Esophagus mucosa (tissue), 1 donor: ENCODE data around the gene GPR146. TPM values are rescaled to one million over a fixed set of nuclear protein-coding genes. Genes with fewer than 3 reads are reported as not detected.
"Not testable (repeated sequence)": the region's sequence is repeated elsewhere in the genome, so short reads cannot be mapped to it uniquely, and the experiment has no call there.

Source experiments
- ATAC-seq: fragments of 200-7000 bp; cut with Tn5 transposase; one replicate; pipeline ENCODE4 v1.9.1; 2020
- total RNA-seq: library from RNA; stranded (reverse); gene quantifications from one replicate; pipeline ENCODE4 v1.2.4, GENCODE V29; 2023
- donor health status: DM: yes; HTN: yes; CAD: no.

Gene GPR146
- total RNA-seq, 1 donor from 2014 or later = 2.3 TPM

DNA sequence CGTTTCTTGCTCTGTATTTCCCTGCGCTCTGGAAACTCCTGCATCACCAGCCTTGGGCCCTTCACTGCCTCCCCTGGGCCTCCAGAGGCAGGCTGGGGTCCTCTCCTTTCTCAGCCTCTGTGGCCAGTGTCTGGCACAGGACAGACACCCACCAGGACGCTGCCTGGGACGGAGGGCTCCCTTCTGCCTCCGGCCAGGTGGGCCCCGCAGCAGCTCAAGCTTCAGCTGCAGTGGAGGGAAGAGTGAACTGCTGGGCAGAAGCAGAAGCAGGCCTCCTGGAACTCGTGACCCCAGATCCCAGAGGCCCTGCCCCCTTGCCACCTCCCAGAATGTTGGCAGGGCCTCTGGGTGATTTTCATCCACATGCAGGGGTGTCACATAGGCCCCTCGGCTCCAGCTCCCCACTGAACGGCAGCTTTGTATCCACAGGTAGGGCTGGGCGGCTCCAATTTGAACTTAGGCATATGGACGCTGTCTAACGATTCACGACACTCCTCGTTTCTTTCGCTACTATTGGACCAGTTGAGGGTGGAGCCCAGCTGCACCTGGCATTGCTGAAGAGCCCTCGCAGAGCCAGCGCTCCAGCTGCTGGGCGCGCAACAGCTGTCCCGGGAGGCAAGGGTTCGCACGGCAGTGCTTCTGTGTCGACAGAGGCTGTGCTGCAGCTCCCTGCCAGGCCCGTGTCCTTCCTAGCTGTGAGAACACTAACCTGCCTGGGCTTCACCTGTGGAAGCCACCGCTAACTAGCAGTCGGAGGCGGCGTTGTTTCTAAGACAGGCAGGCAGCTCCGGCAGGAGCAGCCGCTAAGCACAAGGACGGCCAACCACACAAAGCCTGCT lies 18.4 kb upstream of the GPR146 start:
- no peak for ATAC-seq

DNA sequence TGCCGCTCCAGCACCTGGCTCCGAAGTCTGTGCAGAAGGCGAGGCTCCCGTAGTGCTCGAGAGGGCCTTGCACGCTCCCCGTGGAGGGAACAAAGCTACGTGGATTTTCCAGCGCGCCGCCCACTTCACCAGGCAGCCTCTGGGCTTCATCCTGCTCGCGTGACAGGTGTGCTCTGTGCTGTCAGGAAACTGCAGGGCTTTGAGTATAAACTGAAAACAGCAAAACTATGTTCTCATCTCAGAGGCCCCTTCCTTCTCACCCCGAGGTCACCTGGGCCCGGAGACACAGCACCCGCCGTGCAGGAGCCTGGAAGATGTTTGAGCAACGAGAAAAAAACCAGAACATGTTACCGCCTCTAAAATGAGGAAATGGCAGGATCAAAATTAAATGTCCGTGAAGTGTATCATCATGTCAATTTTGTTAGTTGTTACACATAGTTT lies 17.6 kb upstream of the GPR146 start:
- no peak for ATAC-seq

DNA sequence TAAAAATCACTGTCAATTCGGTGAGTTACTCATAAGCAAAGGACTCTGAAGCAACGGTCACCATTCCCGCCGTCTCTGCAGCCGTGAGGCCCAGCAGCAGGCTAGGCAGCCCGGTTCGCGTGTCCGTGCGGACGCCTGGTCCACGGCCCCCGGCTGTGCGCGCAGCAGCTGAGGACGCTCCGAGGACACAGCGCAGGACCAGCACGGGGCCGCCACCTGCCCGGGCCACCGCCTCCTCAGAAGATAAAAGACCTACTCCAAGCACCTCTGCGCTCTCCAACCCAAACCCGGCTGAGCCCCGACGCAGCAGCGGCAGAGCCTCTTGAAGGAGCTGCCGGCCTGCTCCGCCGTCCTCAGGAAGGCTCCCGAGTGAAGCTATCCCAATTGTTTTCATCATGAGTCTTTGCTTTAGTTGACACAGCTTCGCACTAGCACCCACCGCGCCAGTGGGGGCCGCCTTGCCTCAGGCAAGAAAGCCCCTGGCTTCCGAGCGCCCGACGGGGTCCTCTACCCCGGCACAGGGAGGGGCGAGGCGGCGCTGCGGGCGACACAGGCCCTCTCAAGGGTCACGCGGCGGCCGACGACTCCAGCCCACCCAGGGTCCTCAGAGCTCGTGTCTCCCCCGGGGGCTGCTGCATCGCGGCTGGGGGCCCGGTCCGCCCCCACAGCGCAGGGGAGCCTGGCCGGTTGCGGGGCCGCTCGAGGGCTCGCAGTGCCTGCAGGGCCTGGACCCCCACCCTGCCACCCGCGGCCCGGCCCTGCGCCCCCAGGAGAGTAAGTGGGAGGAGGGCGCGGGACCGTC lies 16.9 kb upstream of the GPR146 start:
- ATAC-seq = no peak

DNA sequence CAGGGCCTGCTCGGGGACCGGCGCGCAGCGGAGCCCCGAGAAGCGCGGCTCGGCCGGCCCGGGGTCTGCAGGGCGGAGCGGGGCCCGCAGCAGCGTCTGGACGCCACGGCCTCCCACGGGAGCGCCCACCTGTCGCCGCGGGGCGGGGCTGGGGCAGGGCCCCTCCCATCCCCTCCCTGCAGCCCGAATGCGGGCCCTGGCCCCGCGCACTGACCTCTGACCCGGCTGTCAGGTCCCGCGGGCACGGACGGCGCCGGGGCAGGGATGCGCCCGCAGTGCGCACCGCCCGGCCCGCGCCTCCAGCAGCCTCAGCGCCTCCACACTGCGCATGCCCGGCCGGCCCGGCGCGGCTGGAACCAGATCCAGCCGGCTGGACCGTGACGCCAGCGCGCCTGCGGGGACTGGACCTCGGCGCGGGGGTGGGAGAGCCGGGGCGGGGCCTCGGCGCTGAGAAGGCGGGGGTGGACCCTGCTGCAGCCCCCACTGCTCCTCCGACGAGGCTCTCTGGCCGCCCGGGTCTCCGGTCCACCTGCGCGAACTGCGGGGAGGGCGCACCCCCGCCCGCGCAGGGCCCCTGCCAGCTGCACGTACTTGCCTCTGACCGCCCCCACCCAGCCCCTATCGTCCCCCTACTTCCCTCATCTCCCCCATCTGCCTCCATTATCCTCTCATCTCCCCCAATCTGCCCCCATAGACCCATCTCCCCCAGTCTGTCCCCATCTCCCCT lies 16.1 kb upstream of the GPR146 start:
- ATAC-seq = peak; percentile 90

DNA sequence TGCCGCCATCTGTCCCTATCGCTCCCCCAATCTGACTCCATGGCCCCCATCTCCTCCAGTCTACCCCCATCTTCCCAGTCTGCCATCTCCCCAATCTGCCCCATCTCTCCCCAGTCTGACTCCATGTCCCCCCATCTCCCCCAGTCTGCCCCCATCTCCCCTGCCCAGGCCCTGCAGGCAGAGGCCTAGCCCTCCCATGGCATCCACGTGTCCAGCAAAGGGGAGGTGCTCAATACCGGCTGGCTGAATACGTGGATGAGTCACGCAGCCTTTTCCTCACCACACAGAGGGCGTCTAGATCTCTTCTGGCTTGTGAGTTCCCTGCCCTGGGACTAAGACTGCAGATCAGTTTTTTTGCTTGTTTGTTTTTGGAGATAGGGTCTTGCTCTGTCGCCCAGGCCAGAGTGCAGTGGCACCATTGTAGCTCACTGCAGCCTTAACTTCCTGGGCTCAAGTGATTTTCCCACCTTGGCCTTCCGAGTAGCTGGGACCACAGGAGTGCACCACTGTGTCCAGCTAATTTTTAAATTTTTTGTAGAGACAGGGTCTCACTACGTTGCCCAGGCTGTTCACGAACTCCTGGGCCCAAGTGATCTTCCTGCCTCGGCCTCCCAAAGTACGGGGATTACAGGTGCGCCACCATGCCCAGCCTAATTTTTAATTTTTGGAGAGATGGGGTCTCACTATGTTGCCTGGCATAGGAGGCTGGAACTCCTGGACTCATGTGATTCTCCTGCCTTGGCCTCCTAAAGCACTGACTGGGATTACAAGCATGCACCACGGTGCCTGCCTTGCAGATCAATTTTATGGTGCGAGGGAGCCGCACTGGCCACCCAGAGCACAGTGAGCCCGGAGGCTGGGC lies 15.3 kb upstream of the GPR146 start:
- ATAC-seq = peak; percentile 87

DNA sequence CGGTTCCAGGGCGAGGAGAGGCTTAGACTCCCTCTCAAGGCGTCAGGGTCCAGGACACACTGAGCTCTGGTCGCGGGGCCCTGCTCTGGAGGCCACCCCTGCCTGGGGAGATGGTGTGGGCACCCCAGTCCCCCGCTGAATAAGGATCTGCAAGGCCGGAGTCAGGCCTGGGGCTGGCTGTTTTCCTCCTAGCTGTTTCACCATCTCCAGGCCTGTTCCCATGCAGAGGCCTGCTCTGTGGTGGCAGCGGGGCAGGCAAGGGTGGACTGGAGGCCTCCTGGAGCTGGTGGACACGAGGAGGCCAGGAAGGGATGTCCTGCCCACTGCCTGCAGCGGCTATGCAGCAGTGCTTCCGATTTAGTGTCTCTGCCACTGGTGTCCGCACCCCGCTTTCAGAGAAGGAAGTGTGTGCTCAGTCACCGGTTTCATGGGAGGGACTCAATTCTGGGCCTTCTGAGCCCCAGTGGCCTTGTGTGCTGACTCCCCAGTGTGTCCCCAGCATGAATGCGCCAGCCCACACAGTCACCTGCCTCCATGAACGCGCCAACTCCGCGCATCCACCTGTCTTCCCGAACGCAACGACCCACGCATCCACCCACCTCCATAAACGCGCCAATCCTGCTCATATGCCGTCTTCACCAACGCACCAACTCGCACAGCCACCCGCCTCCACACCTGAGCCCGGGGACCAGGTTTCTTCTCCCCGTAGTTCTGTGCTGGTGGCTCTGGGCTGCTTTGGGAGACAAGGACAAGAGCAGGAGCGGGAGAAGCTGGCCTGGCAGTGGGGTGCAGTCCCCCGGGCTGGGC lies 14.5 kb upstream of the GPR146 start:
- no peak for ATAC-seq

DNA sequence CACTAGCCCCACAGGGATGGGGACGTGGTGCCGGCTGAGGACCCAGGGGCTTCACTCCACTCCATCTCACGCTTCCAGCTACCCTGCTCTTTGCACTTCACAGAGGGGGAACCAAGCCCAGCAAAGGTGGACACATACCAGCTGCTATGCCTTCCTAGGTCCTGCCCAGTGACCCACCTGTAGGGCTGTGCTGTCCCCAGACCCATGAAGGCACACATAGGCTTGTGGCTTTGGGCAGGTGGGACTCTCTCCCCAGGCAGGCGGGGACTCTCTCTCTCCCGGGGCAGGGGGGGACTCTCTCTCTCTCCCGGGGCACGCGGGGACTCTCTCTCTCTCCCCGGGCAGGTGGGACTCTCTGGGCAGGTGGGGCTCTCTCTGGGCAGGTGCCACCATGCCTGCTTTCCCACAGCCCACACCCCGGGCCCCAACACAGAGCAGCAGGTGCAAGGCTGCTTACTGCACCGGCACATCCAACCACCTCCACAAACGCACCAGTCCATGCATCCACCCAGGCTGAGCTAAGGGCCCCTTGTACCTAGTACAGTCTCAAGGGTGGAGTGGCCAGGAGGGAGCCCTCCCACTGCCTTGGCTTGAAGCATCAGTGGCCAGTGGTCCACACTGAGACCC lies 13.8 kb upstream of the GPR146 start:
- no peak for ATAC-seq

DNA sequence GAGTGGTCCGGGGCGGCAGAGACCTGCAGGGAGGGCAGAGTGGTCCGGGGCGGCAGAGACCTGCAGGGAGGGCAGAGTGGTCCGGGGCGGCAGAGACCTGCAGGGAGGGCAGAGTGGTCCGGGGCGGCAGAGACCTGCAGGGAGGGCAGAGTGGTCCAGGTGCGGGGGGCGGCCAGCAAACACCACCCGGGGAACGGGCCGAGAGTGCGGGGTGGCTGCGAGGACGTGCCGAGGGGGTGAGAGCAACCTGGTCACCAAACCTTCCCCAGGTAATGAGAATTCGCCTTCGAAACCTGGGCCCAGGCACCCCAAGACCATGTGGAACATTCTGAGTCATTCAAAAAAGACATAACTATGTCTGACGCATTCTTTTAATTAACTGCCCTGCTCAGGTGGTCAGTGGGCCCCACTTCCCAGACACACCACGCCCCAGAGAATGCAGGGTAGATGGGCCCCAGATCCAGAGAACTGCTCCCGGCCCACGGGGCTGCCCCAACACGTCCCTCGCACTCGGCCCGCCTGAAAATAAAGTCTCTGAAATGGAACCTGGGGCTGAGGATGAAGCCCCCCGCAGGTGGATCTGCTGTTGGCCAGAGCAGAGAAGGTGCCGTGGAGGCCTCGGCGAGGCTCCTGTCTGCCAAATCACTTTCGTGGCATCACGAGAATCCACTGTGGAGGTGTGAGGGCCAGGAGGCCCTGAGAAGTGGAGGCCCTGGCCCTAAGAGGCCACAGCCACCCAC lies 12.5 kb upstream of the GPR146 start:
- ATAC-seq = no peak

DNA sequence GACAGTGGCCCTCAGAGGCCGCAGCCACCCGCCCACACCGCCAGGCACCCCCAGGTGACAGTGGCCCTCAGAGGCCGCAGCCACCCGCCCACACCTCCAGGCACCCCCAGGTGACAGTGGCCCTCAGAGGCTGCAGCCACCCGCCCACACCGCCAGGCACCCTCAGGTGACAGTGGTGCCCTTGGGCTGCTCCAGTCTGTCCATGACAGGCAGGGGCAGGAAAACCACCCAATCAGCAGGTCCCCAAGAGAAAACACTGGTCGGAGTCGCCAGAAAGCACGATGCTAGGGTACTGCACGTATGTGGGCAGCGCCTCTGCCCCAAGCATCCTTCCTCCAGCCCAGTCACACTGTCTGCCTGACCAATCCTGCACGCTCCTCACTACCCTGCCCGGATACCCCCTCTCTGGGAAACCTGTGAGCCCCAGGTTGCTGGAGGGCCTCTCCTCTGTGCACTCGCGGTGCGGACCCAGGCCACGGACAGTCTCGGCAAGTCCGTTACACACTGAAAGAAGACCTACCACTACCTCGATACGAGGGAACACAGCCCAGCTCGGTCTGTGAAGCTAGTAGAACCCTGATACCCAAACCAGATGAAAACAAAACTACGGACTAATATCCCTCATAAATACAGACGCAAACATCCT lies 11.7 kb upstream of the GPR146 start:
- ATAC-seq = no peak

DNA sequence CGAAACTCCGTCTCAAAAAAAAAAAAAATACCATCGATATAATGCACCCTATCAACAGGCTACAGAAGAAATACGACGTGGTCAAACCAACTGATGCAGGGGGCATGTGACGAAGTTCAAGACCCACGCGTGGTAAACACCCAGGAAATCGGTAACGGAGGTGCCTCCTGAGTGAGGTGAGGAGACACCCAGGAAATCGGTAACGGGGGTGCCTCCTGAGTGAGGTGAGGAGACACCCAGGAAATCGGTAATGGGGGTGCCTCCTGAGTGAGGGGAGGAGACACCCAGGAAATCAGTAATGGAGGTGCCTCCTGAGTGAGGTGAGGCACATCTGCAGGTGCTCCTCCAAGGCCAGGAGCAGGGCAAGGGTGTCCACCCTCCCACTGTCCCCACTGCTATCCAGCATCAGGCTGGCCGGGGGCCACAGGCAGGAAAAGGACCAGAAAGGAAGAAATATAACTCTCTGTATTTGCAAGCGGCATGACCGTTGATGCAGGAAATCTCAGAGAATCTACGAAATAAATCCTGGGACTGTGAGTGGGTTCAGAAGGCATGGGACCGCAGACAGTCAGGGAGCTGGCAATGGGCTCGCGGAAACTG lies 10.7 kb upstream of the GPR146 start:
- no peak for ATAC-seq

DNA sequence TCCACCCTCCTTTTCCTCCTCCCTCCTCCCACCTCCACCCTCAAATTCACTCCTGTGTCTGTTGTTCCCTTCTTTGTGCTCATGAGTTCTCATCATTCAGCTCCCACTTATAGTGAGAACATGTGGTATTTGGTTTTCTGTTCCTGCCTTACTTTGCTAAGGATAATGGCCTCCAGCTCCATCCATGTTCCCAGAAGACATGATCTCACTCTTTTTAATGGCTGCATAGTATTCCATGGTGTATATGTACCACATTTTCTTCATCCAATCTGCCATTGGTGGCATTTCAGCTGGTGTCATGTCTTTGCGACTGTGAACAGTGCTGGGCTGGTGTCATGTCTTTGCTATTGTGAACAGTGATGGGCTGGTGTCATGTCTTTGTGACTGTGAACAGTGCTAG lies 9.6 kb upstream of the GPR146 start:
- ATAC-seq = not testable (repeated sequence)

DNA sequence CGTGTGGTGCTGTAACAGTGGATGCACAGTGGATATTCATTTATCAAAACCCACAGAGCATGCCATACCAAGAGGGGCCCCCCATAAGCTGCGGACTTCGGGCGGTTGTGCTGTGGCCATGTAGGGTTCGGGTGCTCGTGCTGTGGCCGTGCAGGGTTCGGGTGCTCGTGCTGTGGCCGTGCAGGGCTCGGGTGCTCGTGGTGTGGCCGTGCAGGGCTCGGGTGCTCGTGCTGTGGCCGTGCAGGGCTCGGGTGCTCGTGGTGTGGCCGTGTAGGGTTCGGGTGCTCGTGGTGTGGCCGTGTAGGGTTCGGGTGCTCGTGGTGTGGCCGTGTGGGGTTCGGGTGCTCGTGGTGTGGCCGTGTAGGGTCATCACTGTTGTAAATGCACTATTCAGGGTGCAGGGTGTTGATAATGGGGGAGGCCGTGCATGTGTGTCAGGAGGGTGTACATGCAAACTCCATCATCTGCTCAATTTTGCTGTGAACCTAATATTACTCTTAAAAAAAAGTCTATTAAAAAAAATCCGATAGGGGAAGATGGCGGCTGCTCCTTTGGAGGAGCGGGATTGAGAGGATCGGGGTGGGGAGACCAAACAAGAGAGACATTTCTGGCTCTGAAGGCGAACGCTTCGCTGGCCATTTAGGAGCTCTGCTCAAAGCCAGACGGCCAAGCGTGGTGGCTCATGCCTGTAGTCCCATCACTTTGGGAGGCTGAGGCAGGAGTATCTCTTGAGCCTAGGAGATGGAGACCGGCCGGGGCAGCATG lies 8.0 kb upstream of the GPR146 start:
- not testable (repeated sequence) for ATAC-seq

DNA sequence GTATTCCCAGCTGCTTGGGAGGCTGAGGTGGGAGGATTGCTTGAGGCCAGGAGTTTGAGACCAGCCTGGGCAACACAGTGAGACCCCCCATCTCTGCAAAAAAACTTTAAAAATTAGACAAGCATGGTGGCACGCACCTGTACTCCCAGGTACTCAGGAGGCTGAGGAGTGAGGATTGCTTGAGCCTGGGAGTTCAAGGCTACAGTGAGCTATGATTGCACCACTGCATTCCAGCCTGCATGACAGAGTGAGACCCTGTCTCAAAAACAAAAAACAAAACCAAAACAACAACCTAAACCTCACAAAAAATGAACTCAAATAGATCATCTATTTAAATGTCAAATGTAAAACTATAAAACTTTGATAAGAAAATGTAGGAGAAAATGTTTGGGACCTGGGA lies 4.1 kb upstream of the GPR146 start:
- ATAC-seq = not testable (repeated sequence)

DNA sequence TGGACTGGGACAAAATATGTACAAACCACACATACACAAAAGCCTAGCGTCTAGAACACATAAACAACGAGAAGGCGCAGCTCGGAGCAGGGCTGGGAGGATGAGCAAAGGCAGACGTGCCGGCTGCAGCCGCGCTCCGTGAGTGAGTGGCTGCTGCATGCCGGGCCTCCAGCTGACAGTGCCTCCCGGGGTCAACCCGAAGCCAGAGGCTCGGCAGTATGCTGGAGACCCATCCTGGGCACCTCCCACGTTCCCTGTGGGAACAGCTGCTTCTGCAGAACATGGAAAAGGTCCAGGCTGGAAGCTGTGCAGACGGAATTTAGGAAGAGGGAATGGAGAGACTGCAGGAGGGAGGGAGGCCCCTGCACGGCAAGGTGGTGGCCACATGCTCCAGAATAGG lies 3.6 kb upstream of the GPR146 start:
- ATAC-seq = no peak

DNA sequence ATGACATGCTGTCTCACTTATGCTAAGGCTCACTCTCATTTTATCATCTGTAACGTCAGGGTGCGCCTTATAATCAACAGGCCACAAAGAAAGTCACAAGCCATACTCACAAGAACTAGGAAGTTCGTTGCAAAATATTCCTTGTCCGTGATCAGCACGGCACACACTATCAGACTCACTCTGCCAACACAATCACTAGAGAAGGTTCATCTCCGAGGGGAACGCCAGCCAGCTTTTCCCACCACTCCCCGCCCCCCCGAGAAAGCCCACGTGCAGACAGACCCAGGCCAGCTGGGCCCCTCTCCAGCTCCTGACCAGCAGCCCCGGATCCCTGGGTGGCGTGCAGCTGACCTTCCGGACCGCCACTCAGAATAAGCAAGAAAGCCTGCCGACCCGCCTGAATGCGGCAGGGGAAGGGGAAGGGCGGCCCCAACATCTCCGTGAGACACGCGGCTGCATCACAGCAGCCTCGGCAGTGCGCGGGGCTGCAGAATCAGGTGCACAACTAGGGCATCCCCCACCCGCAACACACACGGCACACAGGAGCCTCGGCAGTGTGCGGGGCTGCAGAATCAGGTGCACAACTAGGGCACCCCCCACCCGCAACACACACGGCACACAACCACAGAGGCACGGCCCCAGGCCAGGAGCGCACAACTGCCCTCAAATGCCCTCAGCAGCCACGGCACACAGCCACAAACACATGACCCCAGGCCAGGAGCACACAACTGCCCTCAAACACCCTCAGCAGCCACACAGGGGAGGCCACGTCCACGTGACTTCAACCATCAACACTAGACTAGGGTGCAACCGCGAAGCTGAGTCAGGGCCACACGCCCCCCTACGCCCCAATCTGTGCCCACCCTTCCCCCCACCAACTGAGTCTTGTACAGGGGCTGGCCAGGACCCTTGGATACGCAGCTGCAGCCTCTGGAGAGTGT lies 2.5 kb upstream of the GPR146 start:
- ATAC-seq = no peak

DNA sequence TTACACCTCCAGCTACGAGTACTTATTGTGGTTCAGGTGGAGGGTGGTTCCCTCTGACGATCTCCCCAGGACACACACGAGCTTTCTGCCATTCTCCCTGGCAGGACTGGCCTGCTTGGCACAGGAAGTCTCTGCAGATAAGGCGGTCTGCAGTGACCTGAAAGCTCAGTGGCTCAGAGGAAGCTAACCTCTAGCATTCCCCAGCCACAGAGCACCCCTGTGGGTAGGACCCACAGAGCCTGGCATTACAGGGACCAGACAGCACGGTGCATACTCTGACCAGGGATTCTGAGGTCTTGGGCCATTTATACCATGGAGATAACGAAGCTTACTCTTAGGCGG lies 1.9 kb upstream of the GPR146 start:
- ATAC-seq = no peak

DNA sequence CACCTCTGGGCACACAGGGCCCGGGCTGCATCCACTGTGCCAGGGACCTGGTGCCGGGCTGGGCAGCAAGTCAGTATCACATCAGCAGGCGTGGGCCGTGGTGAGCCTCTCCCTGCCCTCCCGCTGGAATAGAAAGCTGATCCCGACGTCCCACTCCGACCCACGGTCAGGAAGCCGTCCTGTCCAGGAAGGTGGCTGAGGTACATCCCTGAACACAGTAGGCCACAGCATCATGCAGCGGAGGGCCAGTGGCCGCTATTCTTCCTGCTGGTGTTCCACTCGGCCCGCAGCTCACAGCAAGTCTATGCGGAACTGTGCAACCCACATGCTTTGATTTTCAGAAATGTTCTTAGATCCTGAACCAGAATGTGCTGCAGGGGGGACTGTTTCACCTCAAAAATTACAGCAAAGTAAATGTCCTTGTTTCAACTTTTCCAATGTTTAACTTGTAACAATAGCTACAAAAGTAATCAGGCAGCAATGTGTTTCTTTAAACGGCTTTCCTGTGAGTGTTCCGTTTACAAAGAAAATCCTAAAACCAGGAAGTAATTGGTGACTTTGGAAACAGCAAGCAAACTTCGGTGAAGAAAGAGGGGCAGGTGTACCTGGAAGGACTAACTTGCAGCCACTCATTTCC lies 676 bp upstream of the GPR146 start:
- peak; percentile 13 for ATAC-seq
